Memory B cell (primary cell): ENCODE data around the gene LSAMP.
"Not testable (repeated sequence)": the region's sequence is repeated elsewhere in the genome, so short reads cannot be mapped to it uniquely, and the experiment has no call there.

Experiments used
- ATAC-seq: fragments of 150-1000 bp; cut with Tn5 transposase; 2 replicates; pipeline ENCODE4 v1.10.0; 2021; ENCODE audit warnings: low read depth, mild to moderate bottlenecking, moderate library complexity
- DNase-seq, 2 donors: peaks; one replicate each; pipeline ENCODE4 v3.0.0; 2022; ENCODE audit warnings: low spot score in 2 of 2
- H3K27ac Mint-ChIP-seq: one replicate; pipeline ENCODE4 v1.8.0; 2022; ENCODE audit warnings: mild to moderate bottlenecking, moderate library complexity, mixed read lengths
- H3K27me3 Mint-ChIP-seq: one replicate; pipeline ENCODE4 v1.8.0; 2022; ENCODE audit warnings: mixed read lengths
- H3K36me3 Mint-ChIP-seq: one replicate; pipeline ENCODE4 v1.8.0; 2022; ENCODE audit warnings: mild to moderate bottlenecking, mixed read lengths
- H3K4me1 Mint-ChIP-seq: one replicate; pipeline ENCODE4 v1.8.0; 2022; ENCODE audit warnings: mixed read lengths
- H3K4me3 Mint-ChIP-seq: one replicate; pipeline ENCODE4 v1.8.0; 2022; ENCODE audit warnings: mild to moderate bottlenecking, moderate library complexity, mixed read lengths
- H3K9me3 Mint-ChIP-seq: one replicate; pipeline ENCODE4 v1.8.0; 2022; ENCODE audit warnings: mixed read lengths

Gene LSAMP

DNA sequence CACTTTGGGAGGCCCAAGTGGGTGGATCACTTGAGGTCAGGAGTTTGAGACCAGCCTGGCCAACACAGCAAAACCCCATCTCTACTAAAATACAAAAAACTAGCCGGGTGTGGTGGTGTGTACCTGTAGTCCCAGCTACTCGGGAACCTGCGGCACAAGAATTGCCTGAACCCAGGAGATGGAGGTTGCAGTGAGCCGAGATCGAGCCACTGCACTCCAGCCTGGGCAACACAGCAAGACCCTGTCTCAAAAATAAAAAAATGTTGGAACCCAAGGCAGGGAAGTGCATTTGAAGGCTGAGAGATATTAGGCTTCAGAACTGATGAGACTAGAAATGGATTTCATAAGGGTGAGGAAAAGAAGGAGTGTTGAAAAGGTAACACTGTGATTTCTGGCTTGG is 600.6 kb downstream of the LSAMP start:
- H3K4me1 Mint-ChIP-seq, H3K36me3 Mint-ChIP-seq, H3K4me3 Mint-ChIP-seq, ATAC-seq, H3K9me3 Mint-ChIP-seq, H3K27ac Mint-ChIP-seq, DNase-seq, H3K27me3 Mint-ChIP-seq: not testable (repeated sequence)

DNA sequence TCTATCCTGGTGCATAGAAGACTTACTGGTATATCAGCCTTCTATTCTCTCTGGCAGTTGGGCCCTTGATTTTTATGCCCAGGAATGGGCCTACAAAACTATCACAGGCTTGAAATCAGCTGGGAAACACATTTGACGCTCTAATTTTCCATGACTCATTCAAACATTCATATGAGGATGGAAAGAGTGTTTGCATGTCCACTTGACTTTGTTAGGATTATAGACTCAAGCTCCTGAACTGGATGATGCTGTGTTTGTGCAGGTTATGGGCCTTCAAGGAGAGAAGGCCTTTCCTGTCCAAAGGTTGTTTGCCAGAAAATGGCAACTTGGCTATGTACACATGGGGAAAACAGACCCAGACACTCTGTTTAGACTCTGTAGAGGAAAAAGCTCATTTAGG is 602.1 kb downstream of the LSAMP start:
- Mint-ChIP-seq H3K4me1 (no peaks in the 10 kb centered on the region), H3K27ac (no peak overlapping the region), H3K36me3 (no peaks in the 10 kb centered on the region), H3K9me3 (no peaks in the 10 kb centered on the region), H3K4me3 (no peak overlapping the region), H3K27me3 (peaks cover 1% of the 10 kb centered on the region)
- no peak for DNase-seq
- ATAC-seq, result no peak

DNA sequence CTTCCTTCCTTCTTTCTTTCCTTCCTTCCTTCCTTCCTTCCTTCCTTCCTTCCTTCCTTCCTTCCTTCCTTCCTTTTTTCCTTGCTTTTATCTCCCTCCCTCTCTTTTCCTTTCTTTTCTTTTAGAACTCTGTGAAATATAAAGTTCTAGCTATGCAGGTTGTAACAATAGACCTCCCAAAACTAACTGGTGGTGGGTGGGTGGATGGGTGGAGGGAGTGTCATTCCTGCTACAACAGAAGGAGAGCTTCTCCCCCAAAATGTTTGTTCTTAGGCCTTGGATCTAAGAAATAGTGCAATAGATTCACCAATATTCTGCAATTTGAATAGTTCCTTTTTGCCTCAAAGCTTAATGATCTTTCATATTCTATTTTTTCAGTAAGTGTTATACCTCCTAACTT is 606.0 kb downstream of the LSAMP start:
- no peak overlapping the region for H3K27ac Mint-ChIP-seq
- no peaks in the 10 kb centered on the region for H3K36me3 Mint-ChIP-seq
- H3K9me3 Mint-ChIP-seq, result no peaks in the 10 kb centered on the region
- H3K27me3 Mint-ChIP-seq, result no peaks in the 10 kb centered on the region
- no peaks in the 10 kb centered on the region for H3K4me1 Mint-ChIP-seq
- H3K4me3 Mint-ChIP-seq, result no peak overlapping the region
- ATAC-seq, result no peak
- no peak for DNase-seq

DNA sequence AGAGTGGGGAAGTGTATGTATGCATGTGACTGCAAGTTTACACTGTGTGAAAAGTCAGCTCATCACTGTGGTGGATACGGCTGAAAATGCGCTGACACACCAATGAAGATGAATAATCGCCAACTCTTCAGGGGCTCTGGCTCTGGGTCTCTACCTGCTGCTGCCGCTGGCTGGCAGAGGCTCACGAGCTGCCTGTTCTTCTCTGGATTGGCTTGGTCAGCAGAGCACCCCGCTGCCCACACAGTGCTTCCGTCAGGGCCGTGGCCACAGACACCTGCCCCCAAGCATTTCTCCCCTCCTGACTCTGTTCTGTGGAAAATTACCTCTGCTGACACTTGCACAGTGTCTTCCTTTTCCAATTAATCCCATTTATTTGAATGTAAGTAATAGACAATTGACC is 606.5 kb downstream of the LSAMP start:
- Mint-ChIP-seq H3K36me3 (no peaks in the 10 kb centered on the region), H3K27ac (no peak overlapping the region), H3K4me3 (no peak overlapping the region), H3K9me3 (no peaks in the 10 kb centered on the region), H3K27me3 (no peaks in the 10 kb centered on the region), H3K4me1 (no peaks in the 10 kb centered on the region)
- ATAC-seq (no peak), DNase-seq (no peak)

DNA sequence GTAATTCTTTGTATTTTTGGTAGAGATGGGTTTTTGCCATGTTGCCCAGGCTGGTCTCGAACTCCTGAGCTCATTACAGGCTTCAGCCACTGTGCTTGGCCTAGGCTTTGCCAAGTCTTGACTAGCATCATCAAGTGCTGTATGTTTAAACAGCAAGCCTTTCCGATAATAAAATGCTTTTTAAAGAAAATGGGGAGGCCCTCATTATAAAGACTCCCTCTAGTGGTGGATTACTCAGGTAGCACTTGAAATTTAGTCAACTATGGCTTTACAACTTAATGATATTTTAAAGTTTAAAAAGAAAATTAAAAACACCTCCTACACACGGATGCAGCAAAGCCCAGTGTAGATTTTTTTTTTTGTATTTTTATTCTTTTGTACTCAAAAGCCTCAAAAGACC is 608.3 kb downstream of the LSAMP start:
- no peaks in the 10 kb centered on the region for H3K27me3 Mint-ChIP-seq
- ATAC-seq (no peak), DNase-seq (no peak)
- no peak overlapping the region for H3K27ac Mint-ChIP-seq
- H3K9me3 Mint-ChIP-seq, result no peaks in the 10 kb centered on the region
- no peaks in the 10 kb centered on the region for H3K4me1 Mint-ChIP-seq
- no peak overlapping the region for H3K4me3 Mint-ChIP-seq
- no peaks in the 10 kb centered on the region for H3K36me3 Mint-ChIP-seq

DNA sequence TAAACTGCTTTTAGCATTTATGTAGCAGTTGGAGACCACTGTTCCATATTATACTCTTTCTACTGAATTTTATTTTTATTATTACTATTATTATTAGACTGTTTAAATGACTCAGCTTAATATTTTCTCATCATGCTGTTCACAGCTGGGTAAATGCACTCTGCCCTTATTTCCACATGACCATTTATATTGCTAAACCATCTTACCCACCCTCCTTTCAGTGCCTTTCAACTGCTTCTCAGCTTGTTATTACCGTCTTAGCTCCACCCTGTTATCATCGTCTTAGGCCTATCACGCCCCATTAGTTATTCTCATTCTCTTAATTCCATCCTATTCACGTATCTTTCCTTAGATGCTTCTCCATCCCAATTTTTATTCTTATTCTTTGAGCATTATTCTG is 609.3 kb downstream of the LSAMP start:
- Mint-ChIP-seq H3K4me1 (no peaks in the 10 kb centered on the region), H3K36me3 (no peaks in the 10 kb centered on the region), H3K4me3 (no peak overlapping the region), H3K27ac (no peak overlapping the region), H3K27me3 (no peaks in the 10 kb centered on the region), H3K9me3 (no peaks in the 10 kb centered on the region)
- ATAC-seq (no peak), DNase-seq (no peak)

DNA sequence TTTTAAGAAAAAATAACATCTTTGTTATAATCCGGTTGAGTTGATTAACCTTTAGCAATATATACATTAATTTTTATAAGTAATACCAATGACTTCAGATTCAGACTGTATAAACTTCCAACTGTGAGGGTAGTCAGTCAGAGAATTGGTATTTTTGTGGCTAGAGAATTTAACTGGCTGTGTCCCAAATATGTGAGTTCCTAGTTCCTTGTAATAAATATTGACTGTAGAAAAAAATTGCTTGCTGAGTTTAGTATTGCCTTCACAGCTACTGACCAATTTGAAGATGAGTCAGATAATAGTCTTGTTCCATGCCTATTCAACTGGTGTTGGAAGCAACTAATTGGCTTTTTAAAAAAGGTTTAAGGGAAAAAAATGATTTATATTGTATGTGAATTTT is 611.2 kb downstream of the LSAMP start:
- no peaks in the 10 kb centered on the region for H3K36me3 Mint-ChIP-seq
- no peak overlapping the region for H3K27ac Mint-ChIP-seq
- H3K4me3 Mint-ChIP-seq, result no peak overlapping the region
- no peaks in the 10 kb centered on the region for H3K27me3 Mint-ChIP-seq
- ATAC-seq (no peak), DNase-seq (no peak)
- no peaks in the 10 kb centered on the region for H3K9me3 Mint-ChIP-seq
- no peaks in the 10 kb centered on the region for H3K4me1 Mint-ChIP-seq

DNA sequence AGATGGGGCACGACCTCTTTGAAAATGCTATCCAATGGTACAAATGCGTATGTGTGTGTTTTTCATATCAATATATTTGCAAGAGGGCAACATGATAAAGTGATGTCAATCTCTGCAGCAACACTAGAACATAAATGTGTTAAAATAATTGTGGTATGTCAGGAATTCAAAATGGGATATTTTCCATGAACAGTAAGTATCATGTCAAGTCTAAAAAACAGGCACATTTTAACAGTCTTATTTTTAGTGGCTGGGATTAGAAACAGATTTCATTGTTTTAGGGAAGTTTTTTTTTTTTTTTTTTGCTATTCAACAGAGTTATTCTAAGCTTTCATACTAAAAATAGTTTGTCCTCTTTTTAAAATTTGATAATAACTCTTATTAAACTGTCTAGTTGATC is 612.2 kb downstream of the LSAMP start:
- DNase-seq (no peak), ATAC-seq (no peak)
- Mint-ChIP-seq H3K4me1 (no peaks in the 10 kb centered on the region), H3K27me3 (no peaks in the 10 kb centered on the region), H3K4me3 (no peak overlapping the region), H3K36me3 (no peaks in the 10 kb centered on the region), H3K27ac (no peak overlapping the region), H3K9me3 (no peaks in the 10 kb centered on the region)

DNA sequence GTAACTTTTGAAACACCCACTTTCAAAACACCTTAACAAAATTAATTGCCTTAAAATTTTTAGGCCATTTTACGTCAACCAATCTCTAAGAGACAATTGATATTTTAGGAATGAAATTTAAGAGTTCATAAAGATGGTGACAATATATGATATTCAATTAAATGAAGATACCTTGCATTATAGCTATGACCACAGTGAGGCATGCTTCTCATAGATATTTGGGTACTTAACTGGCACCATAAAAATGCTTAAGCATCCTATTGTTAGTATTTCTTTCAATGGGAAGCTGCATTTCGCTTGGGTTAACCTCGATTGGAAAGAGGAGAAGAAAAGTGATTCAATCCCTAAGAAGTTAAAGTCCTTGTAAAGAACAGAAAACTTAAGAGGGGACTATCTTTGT is 613.0 kb downstream of the LSAMP start:
- Mint-ChIP-seq H3K4me1 (no peaks in the 10 kb centered on the region), H3K9me3 (no peaks in the 10 kb centered on the region)

DNA sequence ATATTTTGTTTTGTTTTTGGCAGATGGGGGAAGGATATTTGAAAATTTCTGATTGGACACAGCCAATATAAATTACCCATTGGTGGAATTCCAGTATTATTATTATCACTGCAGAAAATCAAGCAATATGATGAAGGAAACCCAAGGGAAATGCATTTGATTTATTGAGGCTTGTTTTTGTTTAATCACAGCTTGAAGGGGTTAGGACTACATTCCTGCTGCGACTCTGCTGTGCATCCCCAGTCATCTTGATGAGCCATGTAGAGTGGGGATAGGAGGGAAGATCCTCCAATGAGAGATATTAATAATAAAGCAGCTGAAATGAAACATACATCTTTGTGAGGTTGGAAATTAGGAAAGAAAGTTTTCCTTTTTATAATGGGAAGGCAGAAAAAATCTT is 613.4 kb downstream of the LSAMP start:
- no peak overlapping the region for H3K4me3 Mint-ChIP-seq
- H3K4me1 Mint-ChIP-seq, result no peaks in the 10 kb centered on the region
- H3K9me3 Mint-ChIP-seq, result no peaks in the 10 kb centered on the region
- H3K27ac Mint-ChIP-seq, result no peak overlapping the region
- ATAC-seq (no peak), DNase-seq (no peak)
- H3K36me3 Mint-ChIP-seq, result no peaks in the 10 kb centered on the region
- peaks cover 4% of the 10 kb centered on the region for H3K27me3 Mint-ChIP-seq

More for the DNA sequence above, 613.0 kb downstream of the LSAMP start:
- ATAC-seq, result no peak
- no peaks in the 10 kb centered on the region for H3K36me3 Mint-ChIP-seq
- H3K4me3 Mint-ChIP-seq, result no peak overlapping the region
- no peak for DNase-seq
- H3K27me3 Mint-ChIP-seq, result peaks cover 4% of the 10 kb centered on the region
- no peak overlapping the region for H3K27ac Mint-ChIP-seq

DNA sequence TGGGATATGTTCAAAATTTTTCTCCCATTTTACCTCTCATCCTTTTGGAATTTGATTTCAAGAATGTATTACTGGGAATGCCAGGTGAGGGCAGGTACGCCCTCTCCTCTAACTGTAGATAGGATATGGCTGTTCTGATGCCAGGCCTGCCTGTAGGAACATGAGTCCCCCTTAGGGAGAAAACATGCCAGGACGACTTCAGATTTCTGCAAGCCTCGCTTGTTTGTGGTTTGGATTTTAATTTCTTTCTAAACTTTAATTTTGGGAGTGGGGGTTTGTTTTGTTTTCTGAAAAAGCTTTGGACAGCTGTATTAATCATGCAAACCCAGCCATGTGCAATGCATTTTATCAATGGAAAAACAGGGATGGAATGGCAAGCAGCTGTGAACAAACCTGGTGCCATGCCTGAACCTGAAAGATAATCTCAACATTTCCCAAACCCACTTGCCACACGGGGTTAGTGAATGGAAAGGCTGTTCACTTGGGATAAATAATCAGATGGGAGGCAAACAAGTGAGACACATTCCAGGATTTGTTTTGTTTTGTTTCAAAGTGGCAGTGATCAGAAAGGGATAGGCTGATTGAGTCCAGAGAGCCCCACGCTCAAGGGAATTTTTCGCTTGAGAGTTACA is 614.4 kb downstream of the LSAMP start:
- Mint-ChIP-seq H3K27me3 (peaks cover 4% of the 10 kb centered on the region), H3K4me3 (no peak overlapping the region), H3K4me1 (no peaks in the 10 kb centered on the region), H3K27ac (no peak overlapping the region), H3K9me3 (no peaks in the 10 kb centered on the region), H3K36me3 (no peaks in the 10 kb centered on the region)
- no peak for ATAC-seq
- DNase-seq, result no peak

DNA sequence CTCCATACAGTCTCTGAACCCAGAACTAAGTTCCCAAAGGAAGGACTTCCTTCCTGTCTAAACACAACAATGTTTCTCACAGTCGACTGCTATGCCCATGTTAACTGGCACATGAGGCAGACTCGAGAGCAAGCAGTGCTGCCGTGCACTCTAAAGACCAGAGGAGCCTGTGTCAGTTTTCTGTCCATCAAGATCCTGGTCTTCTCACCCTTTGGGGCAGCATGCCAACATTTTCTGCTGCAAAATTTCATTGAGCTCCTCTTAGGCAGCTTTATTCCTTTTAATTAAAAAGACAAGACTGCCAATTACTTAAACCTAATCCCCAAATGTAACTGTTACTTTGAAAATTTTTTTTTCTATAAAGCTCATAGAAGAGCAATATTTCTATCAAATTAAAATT is 616.9 kb downstream of the LSAMP start:
- H3K27ac Mint-ChIP-seq, result no peak overlapping the region
- no peak for ATAC-seq

DNA sequence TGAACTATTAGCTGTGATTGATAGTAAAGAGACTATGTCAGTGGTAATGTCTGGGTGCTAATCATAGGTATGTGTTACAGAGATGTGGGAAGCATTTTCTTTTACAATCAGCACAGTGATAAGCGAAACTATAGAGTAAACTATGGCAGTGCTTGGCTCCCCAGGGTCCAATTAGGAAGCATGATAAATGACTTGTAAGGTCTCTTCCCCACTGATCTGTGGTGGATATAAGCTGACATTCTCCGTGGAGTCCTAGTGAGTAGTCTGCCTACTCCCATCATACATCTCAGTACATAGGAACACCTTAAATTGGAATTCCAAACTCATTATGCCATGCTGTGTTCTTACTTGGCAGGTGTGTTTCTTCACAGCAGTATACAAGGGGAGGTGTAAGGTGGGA is 617.8 kb downstream of the LSAMP start:
- H3K9me3 Mint-ChIP-seq, result no peaks in the 10 kb centered on the region
- DNase-seq (no peak), ATAC-seq (no peak)
- H3K4me3 Mint-ChIP-seq, result no peak overlapping the region
- H3K4me1 Mint-ChIP-seq, result no peaks in the 10 kb centered on the region
- peaks cover 4% of the 10 kb centered on the region for H3K27me3 Mint-ChIP-seq
- H3K27ac Mint-ChIP-seq, result no peak overlapping the region
- H3K36me3 Mint-ChIP-seq, result no peaks in the 10 kb centered on the region

More for the DNA sequence above, 616.9 kb downstream of the LSAMP start:
- no peaks in the 10 kb centered on the region for H3K9me3 Mint-ChIP-seq
- no peaks in the 10 kb centered on the region for H3K4me1 Mint-ChIP-seq
- H3K4me3 Mint-ChIP-seq, result no peak overlapping the region
- no peak for DNase-seq
- peaks cover 4% of the 10 kb centered on the region for H3K27me3 Mint-ChIP-seq
- no peaks in the 10 kb centered on the region for H3K36me3 Mint-ChIP-seq

DNA sequence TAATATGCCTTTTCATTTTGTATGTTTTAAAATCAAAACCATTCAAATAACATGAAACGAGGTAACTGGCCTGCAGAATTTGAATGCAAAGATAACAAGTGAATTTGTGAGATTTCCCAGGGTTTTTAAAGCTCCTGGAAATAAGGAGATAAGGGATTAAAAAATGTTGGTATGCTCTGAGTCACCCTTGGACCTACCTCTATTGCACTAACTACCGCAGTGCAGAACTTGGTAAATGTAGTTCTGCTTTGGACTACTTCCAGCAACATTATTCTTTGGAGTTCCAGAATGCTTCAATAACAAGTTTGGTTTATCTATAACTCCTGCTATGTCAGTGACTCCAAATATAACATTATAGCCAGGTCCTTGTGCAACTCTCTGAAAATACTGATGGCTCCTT is 620.2 kb downstream of the LSAMP start:
- H3K4me1 Mint-ChIP-seq, result no peaks in the 10 kb centered on the region
- no peak for ATAC-seq
- no peak overlapping the region for H3K4me3 Mint-ChIP-seq
- H3K9me3 Mint-ChIP-seq, result no peaks in the 10 kb centered on the region
- H3K27me3 Mint-ChIP-seq, result peaks cover 4% of the 10 kb centered on the region
- H3K27ac Mint-ChIP-seq, result no peak overlapping the region
- H3K36me3 Mint-ChIP-seq, result no peaks in the 10 kb centered on the region
- DNase-seq, result no peak

DNA sequence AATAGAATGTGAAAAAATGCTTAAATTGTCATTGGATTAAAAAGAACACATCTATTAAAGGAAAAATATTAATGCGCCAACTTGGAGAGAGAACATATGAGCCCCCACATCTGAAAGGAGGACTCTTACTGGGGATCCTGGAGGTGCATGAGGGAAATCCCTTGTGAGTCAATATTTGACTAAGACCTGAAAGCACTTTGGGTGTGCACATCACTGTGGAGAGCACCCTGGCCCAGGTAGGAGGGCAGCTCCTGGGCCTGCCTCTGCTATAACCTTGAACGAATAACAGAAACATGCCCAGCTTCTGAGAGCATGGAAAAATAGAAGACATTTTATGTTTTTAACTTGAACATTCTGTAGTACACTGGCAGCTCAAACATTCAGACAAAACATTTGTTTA is 622.2 kb downstream of the LSAMP start:
- Mint-ChIP-seq H3K36me3 (no peaks in the 10 kb centered on the region), H3K4me3 (no peak overlapping the region), H3K9me3 (no peaks in the 10 kb centered on the region), H3K27ac (no peak overlapping the region), H3K4me1 (no peaks in the 10 kb centered on the region), H3K27me3 (peaks cover 4% of the 10 kb centered on the region)
- ATAC-seq, result no peak
- DNase-seq, result no peak
